ENCODE measurements around the gene LILRB3.
"Not testable (repeated sequence)": the region's sequence is repeated elsewhere in the genome, so short reads cannot be mapped to it uniquely, and the experiment has no call there.

LILRB3 gene

DNA sequence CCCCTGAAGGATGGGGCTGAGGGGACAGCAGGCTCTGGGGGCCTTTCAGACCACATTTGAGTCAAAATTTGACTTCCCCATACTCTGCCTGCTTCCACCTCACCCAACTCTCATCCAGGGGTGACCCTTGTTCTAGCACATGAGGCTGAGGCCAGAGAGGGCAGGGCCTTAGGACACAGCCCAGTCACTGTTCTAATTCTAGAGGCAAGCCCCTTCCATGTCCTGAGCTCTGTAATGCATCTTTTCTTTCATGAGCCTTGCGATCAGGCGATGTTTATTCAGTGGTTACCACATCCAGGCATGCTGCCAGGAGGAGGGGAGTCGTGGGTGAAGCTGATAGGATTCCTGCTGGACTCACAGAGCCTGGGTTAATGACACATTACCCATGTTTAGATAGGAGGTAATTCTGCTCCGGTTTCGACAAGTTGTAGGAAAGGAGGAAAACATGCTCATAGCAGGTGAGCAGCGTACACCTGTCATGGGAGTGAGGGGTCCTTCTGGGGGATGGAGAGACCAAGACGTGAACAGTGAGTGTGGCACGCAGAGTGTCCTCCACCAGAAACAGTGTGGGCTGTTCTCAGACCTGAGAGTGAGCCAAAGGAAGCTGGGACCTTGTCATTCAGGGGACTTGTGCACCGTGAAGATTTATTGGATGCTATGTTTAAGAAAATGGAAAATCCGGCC, 12.9 kb downstream of the LILRB3 start:
- DNase-seq (ENCODE audit: low read depth), result peak; percentile 96

DNA sequence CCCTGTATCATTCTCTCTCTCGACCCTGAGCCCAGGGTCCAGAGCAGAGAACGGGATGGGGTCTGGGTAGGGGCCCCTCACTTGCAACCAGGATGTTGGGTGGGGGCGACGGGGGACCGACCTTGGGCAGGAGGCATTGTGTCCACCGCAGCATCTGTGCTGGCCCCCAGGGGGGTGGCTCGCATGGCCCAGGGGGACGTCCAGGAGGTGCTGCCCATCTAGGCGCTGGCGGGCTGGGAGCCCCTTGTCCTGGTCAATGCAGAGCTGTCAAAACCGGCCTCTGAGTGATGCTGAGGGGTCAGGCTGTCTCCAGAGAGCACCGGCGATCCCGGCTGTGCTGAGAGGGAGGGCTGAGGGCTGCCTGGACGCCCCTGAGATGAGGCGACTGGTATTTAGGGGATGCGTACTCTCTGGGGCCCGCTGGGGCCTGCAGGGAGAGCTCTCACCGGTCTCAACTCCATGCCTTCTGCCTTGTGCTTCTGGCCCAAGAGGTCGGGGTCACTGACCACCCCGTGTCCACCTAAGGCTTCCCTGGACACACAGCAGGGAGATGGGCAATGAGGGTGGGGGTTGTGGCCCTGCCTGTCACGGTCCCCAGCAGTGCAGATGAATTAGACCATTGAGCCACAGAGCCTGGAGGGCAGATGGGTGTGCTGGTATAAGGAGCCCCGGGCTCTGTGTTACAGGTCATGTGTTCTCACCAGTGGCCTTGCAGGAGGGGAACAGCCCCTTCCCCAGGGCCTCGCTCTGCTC, 13.6 kb downstream of the LILRB3 start:
- no peak for DNase-seq (ENCODE audit: low read depth)

DNA sequence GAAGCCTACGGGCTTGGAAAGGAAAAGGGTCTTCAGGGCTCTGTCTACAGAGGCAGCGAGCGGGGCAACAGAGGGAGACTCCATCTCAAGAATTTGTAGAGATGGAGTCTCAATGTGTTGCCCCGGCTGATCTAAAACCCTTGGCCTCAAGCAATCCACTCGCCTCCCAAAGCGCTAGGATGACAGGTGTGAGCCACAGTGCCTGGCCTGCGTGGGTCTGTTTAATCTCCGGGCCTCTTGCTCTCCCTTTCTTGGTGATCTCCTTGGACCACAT, 14.1 kb downstream of the LILRB3 start:
- no peak for DNase-seq (ENCODE audit: low read depth)

DNA sequence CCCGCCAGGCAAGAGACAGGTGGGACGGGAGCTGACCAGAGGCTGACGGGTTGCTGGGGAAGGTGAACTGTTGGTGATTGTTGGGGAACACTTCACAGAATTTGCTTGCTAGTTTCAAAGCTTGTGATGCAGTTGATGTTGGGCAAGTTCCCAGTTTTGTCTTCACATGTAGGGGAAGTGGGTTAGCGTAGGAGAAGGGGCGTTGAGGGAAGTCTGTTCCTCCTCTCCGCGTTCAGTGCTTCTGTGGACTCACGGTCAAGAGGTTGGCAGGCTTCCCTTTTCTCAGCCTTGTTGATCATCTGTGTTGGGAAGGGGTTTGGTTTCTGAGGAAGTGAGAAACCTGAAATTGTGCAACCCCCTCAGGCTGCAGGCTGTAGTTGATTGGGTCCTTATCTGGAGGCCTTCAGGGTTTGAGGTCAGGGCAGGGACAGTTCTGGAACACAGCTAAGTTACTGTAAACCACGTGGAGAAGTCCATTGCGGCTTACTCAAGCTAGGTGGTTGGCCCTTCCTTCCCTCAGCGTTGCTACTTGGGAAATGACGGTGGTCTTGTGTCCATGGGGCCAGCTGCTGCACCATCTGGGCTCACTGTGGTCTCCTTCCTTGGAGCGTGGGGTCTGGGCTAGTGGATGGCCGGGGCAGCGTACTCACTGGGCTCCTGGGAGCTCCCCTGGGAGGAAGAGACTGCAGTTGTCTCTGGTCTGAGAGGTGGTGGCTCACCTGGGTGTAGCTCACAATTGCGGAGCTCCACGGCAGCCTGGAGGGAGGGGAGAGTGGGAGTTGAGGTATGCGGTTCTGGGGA, 14.6 kb downstream of the LILRB3 start:
- no peak for DNase-seq (ENCODE audit: low read depth)

DNA sequence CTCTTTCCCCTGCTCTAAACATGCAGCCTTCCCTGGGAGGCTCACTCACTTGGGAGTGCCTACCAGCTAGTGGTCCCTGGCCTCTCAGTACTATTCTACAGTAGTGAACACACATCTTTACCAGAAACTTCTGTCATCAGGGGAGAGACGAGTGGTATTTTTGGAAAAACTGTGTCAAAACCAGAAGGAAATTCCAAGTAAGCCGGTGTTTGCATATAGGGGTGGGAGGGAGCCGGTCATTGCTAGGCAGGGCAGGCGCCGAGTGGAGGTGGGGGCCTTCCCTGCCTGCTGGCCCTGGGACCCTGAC, 15.2 kb downstream of the LILRB3 start:
- no peak for DNase-seq (ENCODE audit: low read depth)

DNA sequence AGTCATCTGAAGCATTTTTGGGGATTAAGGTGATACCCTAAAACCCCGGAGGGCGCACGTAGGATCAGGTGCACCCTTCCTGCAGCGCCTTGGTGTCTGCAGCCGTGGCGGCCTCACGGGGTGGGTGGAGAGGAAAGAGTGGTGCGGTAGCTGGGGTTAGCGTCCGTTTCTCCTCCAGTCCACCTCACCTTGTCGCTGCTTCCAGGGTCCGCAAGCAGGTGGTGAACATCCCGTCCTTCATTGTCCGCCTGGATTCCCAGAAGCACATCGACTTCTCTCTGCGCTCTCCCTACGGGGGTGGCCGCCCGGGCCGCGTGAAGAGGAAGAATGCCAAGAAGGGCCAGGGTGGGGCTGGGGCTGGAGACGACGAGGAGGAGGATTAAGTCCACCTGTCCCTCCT, 15.6 kb downstream of the LILRB3 start:
- not testable (repeated sequence) for DNase-seq (ENCODE audit: low read depth)

DNA sequence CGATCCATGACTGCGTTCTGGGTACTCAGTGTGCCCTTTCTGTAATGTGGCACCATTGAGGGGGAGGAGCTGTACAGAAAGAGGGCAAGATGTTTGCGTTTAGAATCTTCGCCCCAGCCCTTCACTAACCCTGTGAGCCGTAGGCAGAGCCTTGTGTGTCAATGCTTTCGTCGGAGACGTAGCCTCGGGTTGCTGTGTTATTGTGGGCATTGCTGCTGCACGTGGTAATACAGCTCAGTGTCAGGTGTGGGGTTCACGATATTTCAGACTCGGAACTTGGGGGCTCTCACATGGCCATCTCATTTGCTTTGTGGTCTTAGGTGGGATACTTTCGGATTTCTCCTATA, 16.0 kb downstream of the LILRB3 start:
- no peak for DNase-seq (ENCODE audit: low read depth)

DNA sequence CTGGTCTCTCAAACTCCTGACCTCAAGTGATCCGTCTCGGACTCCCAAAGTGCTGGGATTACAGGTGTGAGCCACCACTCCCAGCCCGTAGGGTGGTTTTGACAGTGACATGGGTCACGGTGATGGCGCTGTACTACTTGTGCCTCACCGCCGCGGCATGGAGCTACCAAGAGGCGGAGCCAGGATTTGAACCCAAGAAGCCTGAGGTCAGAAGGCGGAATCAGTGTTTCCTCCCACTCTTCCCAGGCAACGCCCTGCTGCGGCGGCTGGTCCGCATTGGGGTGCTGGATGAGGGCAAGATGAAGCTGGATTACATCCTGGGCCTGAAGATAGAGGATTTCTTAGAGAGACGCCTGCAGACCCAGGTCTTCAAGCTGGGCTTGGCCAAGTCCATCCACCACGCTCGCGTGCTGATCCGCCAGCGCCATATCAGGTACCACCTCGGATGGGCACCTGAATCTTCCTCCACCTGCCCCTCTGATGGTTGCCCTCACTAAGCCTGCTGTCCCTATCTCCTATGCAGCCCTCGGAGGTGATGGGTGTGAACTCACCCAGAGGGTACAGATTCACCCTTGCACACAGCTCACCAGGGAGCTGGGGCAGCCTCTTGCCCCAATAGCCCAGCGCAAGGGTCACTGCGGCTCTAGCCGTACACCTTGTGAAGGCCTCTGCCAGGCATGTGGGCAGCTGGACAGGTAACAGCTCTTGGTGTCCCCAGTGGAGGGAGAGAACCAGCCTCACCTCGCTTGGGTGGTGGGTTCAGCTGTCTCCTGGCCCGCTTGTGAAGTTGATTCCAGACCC, 16.6 kb downstream of the LILRB3 start:
- DNase-seq (ENCODE audit: low read depth), result no peak

DNA sequence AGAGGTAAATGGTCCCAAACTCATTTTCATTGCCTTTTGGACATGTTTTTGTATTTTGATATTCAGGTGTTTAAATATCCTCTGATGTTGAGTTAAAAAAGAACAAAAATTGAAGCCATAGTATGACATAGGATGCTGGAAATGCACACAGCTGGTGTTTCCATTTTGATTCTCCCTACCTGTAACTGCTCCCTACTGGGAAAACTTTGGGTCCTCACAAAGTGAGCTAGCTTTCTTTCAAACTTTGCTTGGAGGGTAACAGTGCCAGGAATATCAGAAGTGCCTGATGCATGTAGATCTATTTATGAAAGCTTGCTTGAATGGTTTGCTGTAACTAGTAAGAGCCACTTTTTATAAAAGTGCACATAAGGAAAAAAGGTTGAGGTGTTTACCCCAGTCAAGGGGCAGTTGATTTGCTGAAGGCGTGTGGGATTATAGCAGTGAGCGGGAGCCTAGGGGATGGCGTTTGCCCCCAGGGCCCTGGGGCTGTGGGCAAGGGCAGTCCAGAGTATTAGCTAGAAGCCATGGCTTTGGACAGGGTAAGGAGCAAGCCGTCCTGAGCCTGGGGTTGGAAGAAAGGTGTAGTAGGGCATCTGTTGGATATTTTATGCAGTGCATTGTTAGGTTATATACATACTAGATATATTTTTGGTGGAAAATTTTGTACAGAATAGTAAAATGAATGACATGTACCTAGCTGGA, 17.9 kb downstream of the LILRB3 start:
- DNase-seq (ENCODE audit: low read depth), result no peak

DNA sequence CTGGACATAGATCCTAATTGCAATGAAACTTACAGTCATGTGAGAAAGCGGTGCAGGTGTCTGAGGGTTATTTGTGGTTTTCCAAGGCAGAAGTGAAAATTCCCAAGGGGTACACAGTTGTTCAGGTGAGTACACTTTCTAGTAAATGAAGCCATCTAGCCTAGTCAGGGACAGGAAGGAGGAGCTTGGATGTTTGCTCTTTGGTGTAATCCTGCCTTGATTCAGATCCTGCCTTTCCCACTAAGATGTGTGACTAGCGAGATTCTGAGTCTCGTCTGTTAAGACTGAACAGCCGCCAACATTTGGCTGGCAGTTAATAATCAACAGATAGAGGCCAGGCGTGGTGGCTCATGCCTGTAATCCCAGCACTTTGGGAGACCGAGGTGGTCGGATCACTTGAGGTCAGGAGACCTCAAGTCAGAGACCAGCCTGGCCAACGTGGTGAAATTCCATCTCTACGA, 19.6 kb downstream of the LILRB3 start:
- DNase-seq (ENCODE audit: low read depth), result no peak

DNA sequence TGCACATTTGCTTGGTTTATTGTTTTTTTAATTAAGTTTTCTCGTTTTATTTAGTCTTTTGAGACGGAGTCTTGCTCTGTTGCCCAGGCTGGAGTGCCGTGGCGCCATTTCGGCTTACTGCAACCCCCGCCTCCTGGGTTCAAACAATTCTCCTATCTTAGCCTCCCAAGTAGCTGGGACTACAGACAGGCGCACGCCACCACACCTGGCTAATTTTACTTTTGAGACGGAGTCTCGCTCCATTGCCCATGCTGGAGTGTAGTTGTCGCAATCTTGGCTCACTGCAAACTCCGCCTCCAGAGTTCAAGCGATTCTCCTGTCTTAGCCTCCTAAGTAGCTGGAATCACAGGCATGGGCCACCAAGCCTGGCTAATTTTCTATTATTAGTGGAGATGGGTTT, 20.8 kb downstream of the LILRB3 start:
- no peak for DNase-seq (ENCODE audit: low read depth)

DNA sequence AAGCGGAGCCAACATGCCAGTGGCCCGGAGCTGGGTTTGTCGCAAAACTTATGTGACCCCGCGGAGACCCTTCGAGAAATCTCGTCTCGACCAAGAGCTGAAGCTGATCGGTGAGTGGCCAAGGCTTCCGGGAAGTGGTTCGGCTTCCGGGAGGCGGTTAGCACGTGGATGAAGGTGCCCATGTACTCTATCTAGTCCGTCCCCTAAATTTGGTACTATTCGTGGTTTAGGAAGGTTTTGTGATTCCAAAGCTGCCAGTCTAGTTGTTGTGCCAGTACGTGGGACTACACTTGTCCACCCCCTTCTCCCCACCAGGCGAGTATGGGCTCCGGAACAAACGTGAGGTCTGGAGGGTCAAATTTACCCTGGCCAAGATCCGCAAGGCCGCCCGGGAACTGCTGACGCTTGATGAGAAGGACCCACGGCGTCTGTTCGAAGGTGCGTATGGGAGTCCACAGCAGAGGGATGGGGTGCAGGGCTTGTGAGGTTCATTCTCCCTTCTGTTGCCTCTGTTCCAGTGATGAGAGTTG, 21.6 kb downstream of the LILRB3 start:
- DNase-seq (ENCODE audit: low read depth), result no peak

DNA sequence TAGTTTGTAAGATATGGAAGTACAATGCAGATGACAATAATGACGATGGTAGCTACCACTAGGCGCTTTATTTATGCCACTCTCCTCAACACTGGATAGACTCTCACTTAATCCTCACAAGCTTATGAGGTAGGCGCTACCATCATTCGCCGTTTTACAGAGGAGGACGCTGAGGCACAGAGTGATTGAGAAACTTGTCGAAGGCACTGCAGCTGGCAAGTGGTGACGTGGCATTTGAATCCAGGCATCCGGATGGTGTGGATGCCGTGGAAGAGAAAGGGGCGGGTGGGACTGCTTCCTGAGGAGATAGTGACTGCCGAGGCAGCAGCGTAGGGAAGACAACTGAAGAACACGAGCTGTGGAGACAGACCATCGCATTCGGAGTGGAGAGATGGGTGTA, 23.4 kb downstream of the LILRB3 start:
- no peak for DNase-seq (ENCODE audit: low read depth)

DNA sequence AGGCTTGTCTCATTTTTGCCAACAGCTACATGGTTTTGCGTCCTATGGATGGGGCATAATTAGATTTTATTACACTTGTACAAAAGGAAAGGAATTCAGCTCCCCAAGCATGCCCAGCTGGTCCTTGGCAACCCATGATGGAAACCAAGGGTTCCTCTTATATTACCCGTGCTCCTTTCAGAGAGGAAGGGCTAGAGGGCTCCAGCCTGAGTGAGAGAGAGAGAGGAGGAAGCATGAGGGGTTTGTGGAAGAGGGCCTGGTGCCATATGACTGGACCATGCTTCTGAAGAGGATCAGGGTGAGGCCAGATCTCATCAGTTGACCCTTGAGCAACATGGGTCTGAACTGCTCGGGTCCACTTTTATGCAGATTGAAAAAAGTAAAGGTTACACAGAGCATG, 25.7 kb downstream of the LILRB3 start:
- no peak for DNase-seq (ENCODE audit: low read depth)

DNA sequence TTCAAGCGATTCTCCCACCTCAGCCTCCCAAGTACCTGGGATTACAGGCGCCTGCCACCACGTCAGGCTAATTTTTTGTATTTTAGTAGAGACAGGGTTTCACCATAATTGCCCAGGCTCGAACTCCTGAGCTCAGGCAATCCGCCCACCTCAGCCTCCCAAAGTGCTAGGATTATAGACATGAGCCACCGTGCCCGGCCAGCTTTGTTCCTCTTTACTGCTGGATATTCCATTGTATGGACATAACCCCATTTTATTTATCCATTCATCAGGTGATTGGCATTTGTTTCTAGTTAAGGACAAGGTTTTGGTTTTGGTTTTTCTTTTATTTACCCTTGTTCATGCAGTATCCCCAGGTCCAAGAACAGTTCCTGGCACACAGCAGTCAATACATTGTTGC, 26.3 kb downstream of the LILRB3 start:
- no peak for DNase-seq (ENCODE audit: low read depth)

DNA sequence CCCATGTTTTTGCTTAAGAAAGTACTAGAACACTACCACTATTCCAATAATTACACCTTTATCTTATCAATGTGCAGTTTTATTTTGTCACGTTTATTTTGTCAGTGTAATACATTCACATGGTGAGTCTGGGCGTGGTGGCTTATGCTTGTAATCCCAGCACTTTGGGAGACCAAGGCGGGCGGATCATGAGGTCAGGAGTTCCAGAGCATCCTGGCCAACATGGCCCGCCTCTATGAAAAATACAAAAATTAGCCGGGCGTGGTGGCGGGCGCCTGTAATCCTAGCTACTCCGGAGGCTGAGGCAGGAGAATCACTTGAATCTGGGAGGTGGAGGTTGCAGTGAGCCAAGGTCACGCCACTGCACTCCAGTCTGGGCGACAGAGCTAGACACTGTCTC, 28.3 kb downstream of the LILRB3 start:
- DNase-seq (ENCODE audit: low read depth), result not testable (repeated sequence)

DNA sequence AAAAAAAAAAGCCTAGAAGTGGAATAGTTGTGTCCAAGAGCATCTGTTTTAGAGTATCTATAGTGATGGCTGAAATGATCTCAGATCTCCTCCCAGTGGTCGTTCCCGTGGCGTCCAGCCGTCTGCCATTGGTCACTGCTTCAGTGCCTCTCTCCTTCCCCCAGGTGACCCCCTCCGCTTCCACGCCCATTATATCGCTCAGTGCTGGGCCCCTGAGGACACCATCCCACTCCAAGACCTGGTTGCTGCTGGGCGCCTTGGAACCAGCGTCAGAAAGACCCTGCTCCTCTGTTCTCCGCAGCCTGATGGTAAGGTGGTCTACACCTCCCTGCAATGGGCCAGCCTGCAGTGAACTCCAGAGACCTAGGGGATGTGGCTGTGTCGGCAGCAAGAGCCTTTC, 29.8 kb downstream of the LILRB3 start:
- no peak for DNase-seq (ENCODE audit: low read depth)

DNA sequence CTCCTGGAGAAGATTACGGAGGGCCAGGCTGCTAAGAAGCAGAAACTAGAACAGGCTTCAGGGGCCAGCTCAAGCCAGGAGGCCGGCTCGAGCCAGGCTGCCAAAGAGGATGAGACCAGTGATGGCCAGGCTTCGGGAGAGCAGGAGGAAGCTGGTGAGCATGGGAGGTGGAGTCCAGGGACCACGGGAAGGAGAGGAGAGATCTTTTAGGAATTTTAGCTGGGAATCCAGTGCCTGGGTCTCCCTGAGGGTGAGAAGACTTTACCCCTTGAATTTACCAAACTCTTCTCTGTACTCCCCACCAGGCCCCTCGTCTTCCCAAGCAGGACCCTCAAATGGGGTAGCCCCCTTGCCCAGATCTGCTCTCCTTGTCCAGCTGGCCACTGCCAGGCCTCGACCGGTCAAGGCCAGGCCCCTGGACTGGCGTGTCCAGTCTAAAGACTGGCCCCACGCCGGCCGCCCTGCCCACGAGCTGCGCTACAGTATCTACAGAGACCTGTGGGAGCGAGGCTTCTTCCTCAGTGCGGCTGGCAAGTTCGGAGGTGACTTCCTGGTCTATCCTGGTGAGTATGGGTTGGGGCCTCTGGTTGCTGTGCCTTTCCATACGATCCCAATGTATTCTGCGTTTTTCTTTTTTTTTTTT, 30.9 kb downstream of the LILRB3 start:
- no peak for DNase-seq (ENCODE audit: low read depth)

DNA sequence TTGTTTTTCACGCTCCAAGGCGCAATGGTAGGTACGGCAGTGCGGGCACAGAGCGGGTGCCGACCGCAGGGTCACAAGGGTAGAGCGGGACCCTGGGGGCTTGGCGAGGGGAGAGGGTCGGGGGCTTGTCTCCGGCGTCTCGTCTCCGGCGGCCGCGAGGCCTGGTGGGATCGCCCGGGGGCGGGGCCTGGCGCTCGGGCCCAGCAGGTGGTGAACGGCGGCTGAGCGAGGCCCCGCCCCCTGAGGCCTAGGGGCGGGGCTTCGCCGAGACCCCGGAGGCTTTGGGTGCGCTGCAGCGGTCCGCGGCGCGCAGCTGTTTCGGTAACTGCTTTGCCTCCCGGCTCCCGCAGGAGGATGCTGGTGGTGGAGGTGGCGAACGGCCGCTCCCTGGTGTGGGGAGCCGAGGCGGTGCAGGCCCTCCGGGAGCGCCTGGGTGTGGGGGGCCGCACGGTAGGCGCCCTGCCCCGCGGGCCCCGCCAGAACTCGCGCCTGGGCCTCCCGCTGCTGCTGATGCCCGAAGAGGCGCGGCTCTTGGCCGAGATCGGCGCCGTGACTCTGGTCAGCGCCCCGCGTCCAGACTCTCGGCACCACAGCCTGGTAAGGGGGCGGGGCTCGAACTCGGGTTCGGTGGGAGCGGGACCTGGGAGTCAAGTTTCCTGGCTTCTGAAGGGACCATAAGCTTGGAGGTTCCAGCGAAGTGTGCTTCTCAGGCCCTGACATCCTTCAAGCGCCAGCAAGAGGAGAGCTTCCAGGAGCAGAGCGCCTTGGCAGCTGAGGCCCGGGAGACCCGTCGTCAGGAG, 31.6 kb downstream of the LILRB3 start, which contains the start of gene TSEN34:
TSEN34 (plus strand) TSS at position 298 of the 800 bp plus-strand sequence; CDS start at position 355, 57 bp downstream.
- DNase-seq (ENCODE audit: low read depth), result no peak

DNA sequence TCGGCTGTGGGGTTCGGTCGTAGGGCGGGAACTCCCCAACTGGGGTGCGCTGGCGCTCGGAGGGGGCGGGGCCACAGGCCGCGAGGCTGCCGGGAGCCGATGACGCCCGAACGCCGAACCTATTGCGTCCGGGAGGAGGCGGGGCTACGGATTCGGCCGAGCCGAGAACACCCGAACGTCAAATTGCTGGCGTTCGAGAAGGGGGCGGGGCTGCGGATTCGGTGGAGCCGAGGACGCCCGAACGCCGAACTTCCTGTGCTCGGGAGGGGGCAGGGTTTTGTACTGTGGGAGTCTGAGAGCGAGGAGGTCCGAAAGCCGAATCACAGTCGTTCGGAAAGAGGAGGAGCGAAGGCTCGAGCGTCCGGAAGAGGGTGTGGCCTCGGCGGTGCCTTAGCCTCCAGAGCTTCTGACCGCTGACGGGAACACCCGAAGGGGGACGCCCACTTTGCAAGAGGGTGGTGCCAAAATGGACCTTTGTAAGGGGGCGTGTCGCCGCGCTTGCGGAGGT, 32.2 kb downstream of the LILRB3 start:
- peak; percentile 100 for DNase-seq (ENCODE audit: low read depth)

Measured in HS-27A (cell line).